Neural cell (in vitro differentiated cells): ENCODE measurements around the gene MAST2.

Source experiments
- CTCF ChIP-seq: fragments of 450-650 bp; IDR thresholded peaks from 2 replicates; pipeline ENCODE4 v1.5.1; 2014; ENCODE audit warnings: antibody characterized with exemption, mild to moderate bottlenecking, moderate library complexity; ENCODE audit not compliant: poor library complexity, severe bottlenecking
- EP300 ChIP-seq: fragments of 450-650 bp; conservative IDR thresholded peaks from 2 replicates; pipeline ENCODE4 v1.6.1; 2014; ENCODE audit warnings: antibody characterized with exemption, mild to moderate bottlenecking, moderate library complexity; ENCODE audit not compliant: poor library complexity, severe bottlenecking
- EZH2 ChIP-seq: fragments of 200-600, 300-800 bp; shearing (Covaris generic), sonication (generic); IDR thresholded peaks from 2 replicates; pipeline ENCODE4 v1.6.1; 2014; ENCODE audit warnings: antibody characterized with exemption, low read length, borderline replicate concordance, mild to moderate bottlenecking; ENCODE audit not compliant: insufficient read depth, poor library complexity, severe bottlenecking
- MXI1 ChIP-seq: fragments of 450-650 bp; conservative IDR thresholded peaks from 2 replicates; pipeline ENCODE4 v1.6.1; 2014; ENCODE audit warnings: antibody characterized with exemption, mild to moderate bottlenecking; ENCODE audit not compliant: poor library complexity, severe bottlenecking
- POLR2AphosphoS5 ChIP-seq: IDR thresholded peaks from 2 replicates; pipeline ENCODE4 v1.6.1; 2012
- RAD21 ChIP-seq: fragments of 450-650 bp; conservative IDR thresholded peaks from 2 replicates; pipeline ENCODE4 v1.6.1; 2014; ENCODE audit warnings: antibody characterized with exemption, mild to moderate bottlenecking, moderate library complexity
- SMC3 ChIP-seq: fragments of 450-650 bp; conservative IDR thresholded peaks from 2 replicates; pipeline ENCODE4 v1.6.1; 2014; ENCODE audit warnings: antibody characterized with exemption, mild to moderate bottlenecking, moderate library complexity; ENCODE audit not compliant: poor library complexity
- TAF1 ChIP-seq: IDR thresholded peaks from 2 replicates; pipeline ENCODE4 v1.6.1; 2012; ENCODE audit warnings: low read depth
- TF ChIP-seq, protein P1 (sequence below): IDR thresholded peaks from 2 replicates; pipeline ENCODE4 v1.6.1; 2012; ENCODE audit warnings: borderline replicate concordance

DNA sequence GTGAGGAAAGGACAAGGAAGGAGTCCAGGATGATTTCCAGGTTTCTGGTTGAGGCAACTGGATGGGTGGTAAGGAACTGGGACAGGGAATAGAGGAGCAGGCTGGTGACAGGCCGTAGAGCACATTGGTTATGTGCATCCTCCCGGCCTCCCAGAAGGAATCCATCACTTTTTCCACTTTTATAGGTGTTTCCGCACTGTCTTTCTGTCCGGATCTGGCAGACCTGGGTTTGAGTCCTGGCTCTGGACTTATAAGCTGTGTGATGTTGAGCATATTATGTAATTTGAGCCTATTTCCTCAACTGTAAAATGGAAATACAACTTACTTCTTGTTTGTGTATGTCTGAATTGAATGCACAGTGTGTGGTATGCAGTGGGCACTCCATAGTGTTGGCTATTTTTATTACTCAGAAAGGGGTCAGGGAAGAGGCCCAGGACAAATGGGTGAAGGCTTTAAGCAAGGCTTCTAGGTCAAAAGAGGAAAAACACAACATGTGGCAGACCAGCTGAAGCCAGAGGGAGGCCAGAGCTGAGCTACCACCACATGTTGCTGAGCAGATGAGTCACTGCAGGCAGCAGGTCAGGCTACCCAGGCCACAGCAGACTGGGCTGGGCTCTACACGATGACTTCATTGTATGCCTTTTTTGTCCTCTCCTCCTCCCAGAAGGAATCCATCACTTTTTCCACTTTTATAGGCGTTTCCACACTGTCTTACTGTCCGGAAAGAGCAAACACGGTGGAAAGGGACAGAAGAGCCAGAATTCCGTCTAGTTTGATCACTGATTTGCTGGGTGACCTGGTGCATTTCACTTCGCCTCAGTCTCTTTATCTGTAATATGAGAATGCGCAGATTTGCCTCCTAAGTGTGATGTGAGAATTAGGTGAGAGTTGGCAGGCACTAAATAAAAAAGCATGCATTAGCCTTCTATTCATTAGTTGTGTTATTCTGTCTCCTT lies 791 bp upstream of the MAST2 start:
- TF ChIP-seq POLR2AphosphoS5 (no peak), EZH2 (no peak), CTCF (no peak), EP300 (no peak), TAF1 (no peak), MXI1 (no peak), SMC3 (no peak), RAD21 (no peak)
- TF ChIP-seq, protein P1, sequence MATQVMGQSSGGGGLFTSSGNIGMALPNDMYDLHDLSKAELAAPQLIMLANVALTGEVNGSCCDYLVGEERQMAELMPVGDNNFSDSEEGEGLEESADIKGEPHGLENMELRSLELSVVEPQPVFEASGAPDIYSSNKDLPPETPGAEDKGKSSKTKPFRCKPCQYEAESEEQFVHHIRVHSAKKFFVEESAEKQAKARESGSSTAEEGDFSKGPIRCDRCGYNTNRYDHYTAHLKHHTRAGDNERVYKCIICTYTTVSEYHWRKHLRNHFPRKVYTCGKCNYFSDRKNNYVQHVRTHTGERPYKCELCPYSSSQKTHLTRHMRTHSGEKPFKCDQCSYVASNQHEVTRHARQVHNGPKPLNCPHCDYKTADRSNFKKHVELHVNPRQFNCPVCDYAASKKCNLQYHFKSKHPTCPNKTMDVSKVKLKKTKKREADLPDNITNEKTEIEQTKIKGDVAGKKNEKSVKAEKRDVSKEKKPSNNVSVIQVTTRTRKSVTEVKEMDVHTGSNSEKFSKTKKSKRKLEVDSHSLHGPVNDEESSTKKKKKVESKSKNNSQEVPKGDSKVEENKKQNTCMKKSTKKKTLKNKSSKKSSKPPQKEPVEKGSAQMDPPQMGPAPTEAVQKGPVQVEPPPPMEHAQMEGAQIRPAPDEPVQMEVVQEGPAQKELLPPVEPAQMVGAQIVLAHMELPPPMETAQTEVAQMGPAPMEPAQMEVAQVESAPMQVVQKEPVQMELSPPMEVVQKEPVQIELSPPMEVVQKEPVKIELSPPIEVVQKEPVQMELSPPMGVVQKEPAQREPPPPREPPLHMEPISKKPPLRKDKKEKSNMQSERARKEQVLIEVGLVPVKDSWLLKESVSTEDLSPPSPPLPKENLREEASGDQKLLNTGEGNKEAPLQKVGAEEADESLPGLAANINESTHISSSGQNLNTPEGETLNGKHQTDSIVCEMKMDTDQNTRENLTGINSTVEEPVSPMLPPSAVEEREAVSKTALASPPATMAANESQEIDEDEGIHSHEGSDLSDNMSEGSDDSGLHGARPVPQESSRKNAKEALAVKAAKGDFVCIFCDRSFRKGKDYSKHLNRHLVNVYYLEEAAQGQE: no peak
